ENCODE data around the gene ZNF135. TPM values are rescaled to one million over a fixed set of nuclear protein-coding genes. Genes with fewer than 3 reads are reported as not detected.

ZNF135 gene
- total RNA-seq, 6 experiments from 2014 or later = 0.12 to 0.71 (median 0.32) TPM

DNA sequence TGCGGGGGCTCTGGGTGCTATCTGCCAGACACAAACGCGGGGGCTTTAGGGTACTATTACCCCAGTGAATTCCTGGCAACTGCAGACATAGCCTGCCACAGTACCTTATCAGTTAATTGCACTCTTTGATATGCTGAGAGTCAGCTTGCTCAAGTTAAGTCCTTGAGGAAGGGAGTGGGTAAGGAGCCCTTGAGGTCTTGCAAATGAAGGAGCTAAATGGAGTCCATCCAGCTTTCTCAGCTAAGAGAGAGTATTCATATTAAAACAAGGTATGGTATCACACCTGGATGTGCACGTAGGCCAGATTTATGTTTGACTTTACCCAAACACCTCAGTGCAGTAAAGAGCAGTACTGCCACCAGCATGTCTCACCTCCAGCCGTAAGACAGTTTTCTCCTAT is 44.9 kb upstream of the ZNF135 start:
- Histone ChIP-seq H3K36me3 (no peaks in the 10 kb centered on the region), H3K27me3 (no peaks in the 10 kb centered on the region), H3K27ac (no peak overlapping the region), H3K9me3 (no peaks in the 10 kb centered on the region), H3K4me3 (no peak overlapping the region), H3K4me1 (no peaks in the 10 kb centered on the region)
- DNase-seq = no peak
- no peak for TF ChIP-seq CTCF (IDR thresholded peaks at IDR 0.05)
- intact Hi-C loops (cut with DNase I) = no loop called here
- 38% methylated on average over 5 of the region's 5 CpGs for WGBS (ENCODE audit: insufficient coverage, low coverage, low lambda C conversion rate, missing lambda C conversion rate)
- no peak for ATAC-seq

- Histone ChIP-seq H3K27me3 (no peaks in the 10 kb centered on the region), H3K9me3 (no peaks in the 10 kb centered on the region), H3K4me1 (no peaks in the 10 kb centered on the region), H3K36me3 (no peaks in the 10 kb centered on the region), H3K4me3 (no peak overlapping the region), H3K27ac (no peak overlapping the region)
- WGBS (ENCODE audit: insufficient coverage, low coverage, low lambda C conversion rate, missing lambda C conversion rate) = 40% methylated on average over 1 of the region's 7 CpGs
- intact Hi-C loops (cut with DNase I) = loop anchor here in 1 of 2 donors (5.0 kb wide), 1 partner anchor 137 kb away; no protein-coding TSS in a partner anchor
- no peak for DNase-seq
- no peak for ATAC-seq
- TF ChIP-seq POLR2A (IDR thresholded peaks at IDR 0.05) = no peak
- TF ChIP-seq CTCF (IDR thresholded peaks at IDR 0.05) = no peak
Observed at GRCh38 chr19:58020129-58020528, 39.0 kb upstream of the ZNF135 start.

DNA sequence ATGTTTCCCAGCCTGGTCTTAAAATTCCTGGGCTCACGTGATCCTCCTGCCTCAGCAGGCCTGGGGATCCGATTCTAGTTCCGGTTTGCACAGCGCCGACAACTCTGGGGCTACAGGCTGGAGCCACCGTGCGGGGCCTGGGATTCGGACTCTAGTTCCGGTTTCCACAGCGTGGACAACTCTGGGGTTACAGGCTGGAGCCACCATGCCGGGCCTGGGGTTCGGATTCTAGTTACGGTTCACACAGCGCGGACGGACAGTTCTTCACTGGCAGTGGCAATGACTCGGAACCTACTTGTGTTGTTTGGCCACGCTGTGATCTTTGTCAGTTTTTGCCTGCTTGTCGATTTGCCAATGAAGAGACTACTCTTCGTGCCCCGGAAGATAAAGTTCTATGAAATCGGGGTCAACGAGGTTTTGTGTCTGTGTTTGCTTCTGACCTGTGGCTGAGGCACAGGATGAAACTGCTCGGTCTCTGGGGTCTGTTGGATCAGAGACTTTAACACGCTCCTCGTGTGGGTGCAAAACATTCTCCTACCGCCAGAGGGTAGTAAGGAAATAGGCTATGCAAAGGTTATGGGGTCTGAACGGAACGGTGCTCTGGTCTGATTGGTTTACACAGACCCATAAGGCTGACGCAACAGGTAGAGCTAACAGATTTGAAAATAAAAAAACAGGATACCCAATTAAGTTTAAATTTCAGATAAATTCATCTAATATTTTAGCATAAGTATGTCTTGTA is 37.4 kb upstream of the ZNF135 start:
- no peaks in the 10 kb centered on the region for H3K9me3 ChIP-seq
- no peak for TF ChIP-seq POLR2A (IDR thresholded peaks at IDR 0.05)
- TF ChIP-seq CTCF (IDR thresholded peaks at IDR 0.05) = peak; percentile 37 to 47 (median 40)
- H3K4me1 ChIP-seq = no peaks in the 10 kb centered on the region
- H3K27me3 ChIP-seq = no peaks in the 10 kb centered on the region
- 8% methylated on average over 14 of the region's 30 CpGs for WGBS (ENCODE audit: insufficient coverage, low coverage, low lambda C conversion rate, missing lambda C conversion rate)
- intact Hi-C loops (cut with DNase I) = loop anchor here in 1 of 2 donors (5.0 kb wide), 1 partner anchor 136 kb away; no protein-coding TSS in a partner anchor
- H3K36me3 ChIP-seq = no peaks in the 10 kb centered on the region
- DNase-seq = no peak
- ATAC-seq = peak; percentile 75 to 81 (median 78)
- no peak overlapping the region for H3K27ac ChIP-seq
- H3K4me3 ChIP-seq = no peak overlapping the region

- Histone ChIP-seq H3K9me3 (no peaks in the 10 kb centered on the region), H3K36me3 (no peaks in the 10 kb centered on the region), H3K27ac (no peak overlapping the region), H3K4me3 (no peak overlapping the region), H3K27me3 (no peaks in the 10 kb centered on the region), H3K4me1 (no peaks in the 10 kb centered on the region)
- intact Hi-C loops (cut with DNase I) = loop anchor here in 1 of 2 donors (5.0 kb wide), 1 partner anchor 135 kb away; no protein-coding TSS in a partner anchor
- no peak for ATAC-seq
- DNase-seq = no peak
- TF ChIP-seq CTCF (IDR thresholded peaks at IDR 0.05) (no peak), POLR2A (IDR thresholded peaks at IDR 0.05) (no peak)
- WGBS (ENCODE audit: insufficient coverage, low coverage, low lambda C conversion rate, missing lambda C conversion rate) = 48% methylated on average over 4 of the region's 4 CpGs
Observed at GRCh38 chr19:58022283-58022660, 36.8 kb upstream of the ZNF135 start.

Measured in right lobe of liver (tissue), 6 donors.